ENCODE data around the gene MAGEA6.
"Not testable (repeated sequence)": the region's sequence is repeated elsewhere in the genome, so short reads cannot be mapped to it uniquely, and the experiment has no call there.

The MAGEA6 gene, protein sequence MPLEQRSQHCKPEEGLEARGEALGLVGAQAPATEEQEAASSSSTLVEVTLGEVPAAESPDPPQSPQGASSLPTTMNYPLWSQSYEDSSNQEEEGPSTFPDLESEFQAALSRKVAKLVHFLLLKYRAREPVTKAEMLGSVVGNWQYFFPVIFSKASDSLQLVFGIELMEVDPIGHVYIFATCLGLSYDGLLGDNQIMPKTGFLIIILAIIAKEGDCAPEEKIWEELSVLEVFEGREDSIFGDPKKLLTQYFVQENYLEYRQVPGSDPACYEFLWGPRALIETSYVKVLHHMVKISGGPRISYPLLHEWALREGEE

DNA sequence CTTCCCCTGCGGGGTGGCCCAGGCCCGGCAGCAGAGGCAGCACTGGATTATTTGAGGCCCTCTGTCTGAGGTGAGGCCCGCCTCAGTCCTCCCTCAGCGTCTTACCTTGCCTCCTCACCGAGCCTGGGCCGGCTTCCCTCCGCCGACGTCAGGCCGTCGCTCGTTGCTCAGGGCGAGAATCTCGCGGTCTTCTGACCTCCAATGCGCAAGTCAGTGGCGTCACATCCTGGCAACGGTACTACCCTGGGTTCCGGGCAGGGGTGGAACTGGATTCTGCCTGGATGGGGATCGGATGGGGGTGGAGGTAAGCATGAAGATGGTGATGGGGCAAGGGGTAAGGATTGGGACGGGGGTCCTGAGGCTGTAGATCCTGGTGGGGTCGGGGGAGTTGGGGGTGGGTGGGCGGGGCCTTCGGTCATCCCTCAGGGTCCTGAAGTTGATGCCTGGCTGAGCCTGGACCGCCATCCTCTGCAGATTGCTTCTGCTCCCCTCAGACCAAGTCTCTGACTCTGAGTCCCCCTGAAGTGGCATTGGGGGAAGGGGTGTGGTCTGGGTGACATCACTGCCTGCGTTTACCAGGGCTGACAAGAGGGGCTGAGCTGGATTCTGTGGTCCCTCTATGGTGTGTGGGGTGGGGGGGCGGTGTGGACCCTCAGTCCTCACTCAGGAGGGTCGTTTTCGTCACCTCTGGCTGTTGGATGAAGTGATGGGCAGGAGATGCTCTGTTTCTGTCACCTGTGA, at the start of gene MAGEA6:
Gene MAGEA6 (minus strand): TSS at position 141 of the 741 bp plus-strand sequence. CDS start 2,039 bp downstream, outside the sequence.
- DNase-seq, result not testable (repeated sequence)

- no peak for DNase-seq
Measured at GRCh38 chrX:152819266-152819665, 49.8 kb upstream of the MAGEA6 start.

DNA sequence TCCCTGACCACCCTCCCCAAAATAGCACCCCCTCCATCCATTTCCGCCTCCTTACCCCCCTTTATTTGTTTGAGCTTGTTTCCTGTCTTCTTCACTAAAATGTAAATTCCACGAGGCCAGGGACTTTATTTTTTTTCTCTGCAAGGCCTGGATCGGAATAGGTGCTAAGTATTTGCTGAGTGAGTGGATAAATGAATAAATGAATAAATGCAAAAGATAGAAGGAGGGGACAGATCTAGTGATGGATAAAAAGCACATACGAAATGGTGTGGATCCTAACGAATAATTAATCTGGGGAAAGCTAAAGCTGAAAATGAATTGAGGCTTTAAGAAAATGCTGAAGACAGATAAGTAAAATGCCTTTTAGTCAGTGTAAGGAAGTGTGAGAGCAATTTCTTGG, 48.9 kb upstream of the MAGEA6 start:
- DNase-seq, result no peak

DNA sequence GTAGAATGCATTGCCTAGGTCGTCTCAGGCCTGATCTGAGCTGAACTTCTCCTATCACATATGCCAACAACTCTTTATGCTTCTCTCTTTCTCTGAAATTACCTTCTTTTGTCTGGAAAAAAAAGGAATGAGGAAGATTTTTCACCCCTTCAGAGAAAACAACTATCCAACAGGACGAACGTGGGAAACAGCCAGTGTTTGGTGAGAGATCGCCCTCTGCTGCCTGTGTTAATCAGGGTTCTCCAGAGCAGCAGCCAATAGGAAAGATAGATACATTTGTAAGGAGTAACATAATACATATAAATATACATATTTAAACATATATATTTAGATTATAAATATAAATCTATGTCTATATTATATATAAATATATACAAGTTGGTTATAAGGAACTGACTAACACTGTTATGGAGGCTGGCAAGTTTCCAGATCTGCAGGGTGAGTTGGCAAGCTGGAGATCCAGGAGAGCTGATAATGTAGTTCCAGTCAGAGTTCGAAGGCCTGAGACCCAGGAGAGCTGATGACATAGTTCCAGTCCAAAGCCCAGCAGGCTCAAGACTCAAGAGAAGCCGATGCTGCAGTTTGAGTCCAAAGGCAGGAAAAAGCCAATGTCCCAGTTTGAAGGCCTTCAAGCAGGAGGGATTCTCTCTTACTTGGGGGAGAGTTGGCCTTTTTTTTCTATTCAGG, 47.7 kb upstream of the MAGEA6 start:
- no peak for DNase-seq

- DNase-seq, result no peak
Measured at GRCh38 chrX:152814048-152814447, 44.6 kb upstream of the MAGEA6 start.

GRCh38 chrX:152813206-152813605, 43.7 kb upstream of the MAGEA6 start:
- DNase-seq, result no peak

- no peak for DNase-seq
Measured at GRCh38 chrX:152810403-152810802, 40.9 kb upstream of the MAGEA6 start.

DNA sequence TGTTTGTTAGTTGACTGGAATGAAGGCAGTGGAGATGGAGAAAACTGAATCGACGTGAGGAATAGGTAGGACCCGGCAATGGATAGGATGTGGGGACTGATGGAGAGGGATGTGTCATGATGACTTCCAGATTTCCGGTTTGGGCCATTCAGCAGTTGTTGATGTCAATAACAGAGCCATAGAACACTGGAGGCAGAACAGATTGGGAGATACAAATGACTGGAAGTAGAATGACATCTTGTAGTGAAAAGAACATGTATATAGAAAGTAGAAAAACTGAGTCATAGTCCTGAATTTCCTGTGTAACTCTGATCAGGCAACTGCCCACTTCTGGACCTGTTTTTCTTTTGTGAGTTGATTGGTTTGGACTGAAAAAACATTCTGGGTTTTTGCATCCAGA, 36.5 kb upstream of the MAGEA6 start:
- DNase-seq, result no peak

GRCh38 chrX:152798945-152799344, 29.5 kb upstream of the MAGEA6 start:
- DNase-seq, result no peak

GRCh38 chrX:152787062-152787461, 17.6 kb upstream of the MAGEA6 start:
- DNase-seq, result not testable (repeated sequence)

DNA sequence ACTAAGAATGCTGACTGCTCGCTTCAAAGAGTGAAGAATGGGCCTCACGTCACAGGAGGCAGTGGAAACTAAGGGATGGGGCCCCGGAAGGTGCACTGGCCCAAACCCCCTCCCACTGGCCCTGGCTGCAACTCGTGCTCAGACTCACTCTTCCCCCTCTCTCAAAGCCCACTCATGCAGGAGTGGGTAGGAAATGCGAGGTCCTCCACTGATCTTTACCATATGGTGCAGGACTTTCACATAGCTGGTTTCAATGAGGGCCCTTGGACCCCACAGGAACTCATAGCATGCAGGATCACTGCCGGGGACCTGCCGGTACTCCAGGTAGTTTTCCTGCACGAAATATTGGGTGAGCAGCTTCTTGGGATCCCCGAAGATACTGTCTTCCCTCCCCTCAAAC, 2.9 kb downstream of the MAGEA6 start:
- DNase-seq, result not testable (repeated sequence)

DNA sequence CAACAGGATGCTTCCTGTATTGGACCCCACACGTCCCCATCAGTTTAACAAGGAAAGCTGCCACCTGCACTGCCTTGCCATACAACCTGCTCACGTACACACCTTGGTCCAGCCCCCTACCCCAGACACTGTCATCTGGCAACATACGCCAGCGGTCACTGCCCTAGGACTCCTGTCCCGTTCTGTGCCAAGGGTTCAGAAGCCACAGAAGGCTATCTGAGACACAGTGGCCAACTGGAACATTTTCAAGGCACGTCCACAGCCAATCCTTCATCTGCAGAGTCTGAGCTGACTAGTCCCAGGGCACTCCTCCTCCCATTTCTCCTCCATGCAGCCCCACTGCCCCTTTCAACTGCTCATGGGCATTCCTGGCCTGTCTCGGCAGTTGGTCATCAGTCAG, 7.9 kb downstream of the MAGEA6 start:
- not testable (repeated sequence) for DNase-seq

DNA sequence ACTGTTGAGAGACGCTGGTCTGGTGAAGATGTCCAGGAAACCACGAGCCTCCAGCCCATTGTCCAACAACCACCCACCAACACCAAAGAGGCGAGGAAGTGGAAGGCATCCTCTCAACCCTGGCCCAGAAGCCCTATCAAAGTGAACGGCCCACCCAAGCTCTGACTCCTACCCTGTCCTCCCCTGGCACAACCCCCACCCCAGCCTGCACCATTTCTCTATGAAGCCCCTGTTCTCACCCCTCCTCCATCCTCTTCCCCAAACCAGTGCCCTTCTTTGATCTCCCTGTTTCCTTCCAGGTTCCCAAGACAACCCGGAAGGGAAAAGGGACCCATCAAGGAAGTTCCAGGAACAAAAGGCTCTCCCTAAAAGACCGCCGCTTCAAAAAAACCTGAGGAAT, 9.9 kb downstream of the MAGEA6 start:
- DNase-seq, result not testable (repeated sequence)

DNA sequence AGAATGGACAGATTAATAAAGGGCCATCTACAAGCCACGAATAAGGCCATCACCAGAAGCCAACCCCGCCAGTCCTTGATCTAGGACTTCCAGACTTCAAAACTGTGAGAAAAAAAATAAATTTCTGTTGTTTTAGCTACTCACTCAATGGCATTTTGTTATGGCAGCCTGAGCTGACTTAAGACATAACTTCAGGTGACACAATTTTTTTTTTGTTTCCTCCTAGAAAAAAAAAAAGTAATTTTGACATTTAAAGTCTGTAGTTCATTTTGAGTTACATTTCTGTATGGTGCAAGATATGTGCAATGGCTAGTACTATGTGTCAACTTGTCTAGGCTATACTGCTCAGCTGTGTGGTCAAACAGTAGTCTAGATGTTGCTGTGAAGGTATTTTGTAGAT, 10.6 kb downstream of the MAGEA6 start, which contains the start of gene CSAG3:
Gene CSAG3 (plus strand): TSS at position 301 of the 400 bp plus-strand sequence.
- DNase-seq, result not testable (repeated sequence)

DNA sequence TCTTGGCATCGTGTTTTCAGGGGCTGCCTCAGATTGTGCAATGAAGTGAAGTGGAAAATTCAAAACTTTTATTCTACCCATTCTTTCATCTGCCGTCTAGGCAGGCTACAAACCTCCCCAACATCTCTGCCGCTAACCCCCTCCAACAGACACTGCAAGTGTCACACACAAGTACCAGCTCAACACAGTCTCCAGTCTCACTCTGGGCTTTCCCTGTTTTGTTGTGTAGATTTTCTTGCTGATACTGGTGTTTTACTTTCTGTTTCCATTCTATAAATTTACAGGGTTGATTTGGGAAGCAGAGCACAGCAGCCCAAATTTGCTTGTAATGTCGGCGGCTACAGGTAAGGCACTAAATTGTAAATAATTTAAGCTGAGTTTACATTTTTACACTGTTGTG, 14.6 kb downstream of the MAGEA6 start:
- DNase-seq, result not testable (repeated sequence)

DNA sequence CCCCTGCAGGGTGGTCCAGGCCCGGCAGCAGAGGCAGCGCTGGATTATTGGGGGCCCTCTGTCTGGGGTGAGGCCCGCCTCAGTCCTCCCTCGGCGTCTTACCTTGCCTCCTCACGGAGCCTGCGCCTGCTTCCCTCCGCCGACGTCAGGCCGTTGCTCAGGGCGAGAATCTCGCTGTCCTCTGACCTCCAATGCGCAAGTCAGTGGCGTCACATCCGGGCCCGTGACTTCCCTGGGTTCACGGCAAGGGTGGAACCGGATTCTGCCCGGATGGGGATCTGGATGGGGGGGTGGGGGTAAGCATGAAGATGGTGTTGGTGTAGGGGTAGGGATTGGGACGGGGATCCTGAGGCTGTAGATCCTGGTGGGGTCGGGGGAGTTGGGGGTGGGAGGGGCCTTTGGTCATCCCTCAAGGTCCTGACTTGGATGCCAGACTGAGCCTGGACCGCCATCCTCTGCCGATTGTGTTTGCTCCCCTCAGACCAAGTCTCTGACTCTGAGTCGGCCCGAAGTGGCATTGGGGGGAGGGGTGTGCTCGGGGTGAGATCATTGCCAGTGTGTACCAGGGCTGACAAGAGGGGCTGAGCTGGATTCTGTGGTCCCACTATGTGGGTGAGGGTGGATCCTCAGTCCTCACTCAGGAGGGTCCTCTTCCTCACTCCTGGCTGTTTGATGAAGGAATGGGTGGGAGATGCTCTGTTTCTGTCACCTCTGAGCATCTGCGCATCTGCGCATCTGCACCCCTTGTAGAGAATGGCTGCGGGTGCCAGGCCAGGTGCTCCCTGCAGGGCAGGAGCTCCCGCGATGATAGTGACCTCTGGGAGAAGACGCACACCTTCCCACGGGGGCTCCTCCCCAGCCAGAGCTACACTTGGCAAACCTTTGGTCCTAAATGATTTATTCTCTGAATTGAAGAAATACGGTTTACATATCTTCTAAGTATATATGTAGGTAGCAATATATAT, 15.5 kb downstream of the MAGEA6 start, which contains the start of gene MAGEA2:
Gene MAGEA2 (minus strand): TSS at position 157 of the 965 bp plus-strand sequence. CDS start 2,479 bp downstream, outside the sequence.
- DNase-seq, result not testable (repeated sequence)

DNA sequence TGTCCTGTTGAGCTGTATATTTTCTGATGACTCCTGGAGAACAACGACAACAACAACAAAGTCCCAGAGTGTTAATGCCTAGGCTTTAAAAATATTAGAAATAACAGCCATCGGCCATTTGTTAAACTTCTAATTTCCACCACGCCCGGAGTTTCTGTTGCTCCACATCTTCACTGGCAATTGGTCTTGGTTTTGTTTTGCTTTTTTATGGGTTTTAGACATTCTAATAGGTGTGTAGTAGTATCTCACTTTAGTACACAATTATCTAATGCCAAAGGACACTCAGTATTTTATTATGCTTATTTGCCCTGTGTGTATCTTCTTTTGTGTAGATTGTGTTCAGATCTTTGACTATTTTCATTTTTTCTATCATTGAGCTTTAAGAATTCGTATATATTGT, 30.9 kb downstream of the MAGEA6 start:
- DNase-seq, result no peak

- not testable (repeated sequence) for DNase-seq
Measured at GRCh38 chrX:152736528-152736927, 33.0 kb downstream of the MAGEA6 start.

- no peak for DNase-seq
Measured at GRCh38 chrX:152735860-152736511, 33.5 kb downstream of the MAGEA6 start.

DNA sequence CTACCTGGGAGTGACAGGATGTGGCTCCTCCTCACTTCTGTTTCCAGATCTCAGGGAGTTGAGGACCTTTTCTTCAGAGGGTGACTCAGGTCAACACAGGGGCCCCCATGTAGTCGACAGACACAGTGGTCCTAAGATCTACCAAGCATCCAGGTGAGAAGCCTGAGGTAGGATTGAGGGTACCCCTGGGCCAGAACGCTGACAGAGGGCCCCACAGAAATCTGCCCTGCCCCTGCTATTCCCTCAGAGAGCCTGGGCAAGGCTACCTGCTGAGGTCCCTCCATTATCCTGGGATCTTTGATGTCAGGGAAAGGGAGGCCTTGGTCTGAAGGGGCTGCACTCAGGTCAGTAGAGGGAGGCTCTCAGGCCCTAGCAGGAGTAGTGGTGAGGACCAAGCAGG, 34.4 kb downstream of the MAGEA6 start:
- DNase-seq, result no peak

DNA sequence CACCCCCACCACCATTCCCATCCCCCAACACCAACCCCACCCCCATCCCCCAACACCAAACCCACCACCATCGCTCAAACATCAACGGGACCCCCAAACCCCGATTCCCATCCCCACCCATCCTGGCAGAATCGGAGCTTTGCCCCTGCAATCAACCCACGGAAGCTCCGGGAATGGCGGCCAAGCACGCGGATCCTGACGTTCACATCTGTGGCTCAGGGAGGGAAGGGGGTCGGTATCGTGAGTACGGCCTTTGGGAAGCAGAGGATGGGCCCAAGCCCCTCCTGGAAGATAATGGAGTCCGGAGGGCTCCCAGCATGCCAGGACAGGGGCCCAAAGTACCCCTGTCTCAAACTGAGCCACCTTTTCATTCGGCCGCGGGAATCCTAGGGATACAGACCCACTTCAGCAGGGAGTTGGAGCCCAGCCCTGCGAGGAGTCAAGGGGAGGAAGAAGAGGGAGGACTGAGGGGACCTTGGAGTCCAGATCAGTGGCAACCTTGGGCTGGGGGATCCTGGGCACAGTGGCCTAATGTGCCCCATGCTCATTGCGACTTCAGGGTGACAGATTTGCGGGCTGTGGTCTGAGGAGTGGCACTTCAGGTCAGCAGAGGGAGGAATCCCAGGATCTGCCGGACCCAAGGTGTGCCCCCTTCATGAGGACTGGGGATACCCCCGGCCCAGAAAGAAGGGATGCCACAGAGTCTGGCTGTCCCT, 35.2 kb downstream of the MAGEA6 start:
- not testable (repeated sequence) for DNase-seq

Data from NK-92 treated with Interleukin-12 subunit alpha and Interleukin-12 subunit beta, amount 100 ng/mL, for 24 hours (cell line).